Heart left ventricle (tissue), 16 donors: ENCODE measurements around the gene C8G. TPM values are rescaled to one million over a fixed set of nuclear protein-coding genes. Genes with fewer than 3 reads are reported as not detected.

Experiments used
- ATAC-seq, 4 donors: fragments of 200-7000 bp; cut with Tn5 transposase; one replicate each; pipeline ENCODE4 v1.9.1; 2020 to 2022; ENCODE audit warnings: moderate library complexity in 4 of 4, mild to moderate bottlenecking in 3 of 4, moderate number of reproducible peaks in 1 of 4
- DNase-seq, 5 donors: peaks; one replicate each; pipeline ENCODE4 v3.0.0-alpha.2; 2020
- H3K27ac ChIP-seq, 12 donors: fragments of 200-600 bp; sonication (generic) in 4 of 12; one replicate each; pipeline versions ENCODE4 v1.5.0 to v1.8.0; 2016 to 2022; ENCODE audit warnings: mild to moderate bottlenecking in 2 of 12
- H3K27me3 ChIP-seq, 9 donors: fragments of 200-600 bp; sonication (generic) in 2 of 9; one replicate each; pipeline versions ENCODE4 v1.5.1 to v1.8.0; 2016 to 2022; ENCODE audit warnings: mild to moderate bottlenecking in 3 of 9
- H3K36me3 ChIP-seq, 9 donors: fragments of 200-600 bp; sonication (generic) in 2 of 9; one replicate each; pipeline versions ENCODE4 v1.5.0 to v1.8.0; 2018 to 2022; ENCODE audit warnings: mild to moderate bottlenecking in 2 of 9
- H3K4me1 ChIP-seq, 12 donors: fragments of 200-600 bp; sonication (generic) in 4 of 12; one replicate each; pipeline versions ENCODE4 v1.5.0 to v1.8.0; 2016 to 2022; ENCODE audit warnings: mild to moderate bottlenecking in 3 of 12
- H3K4me3 ChIP-seq, 12 donors: fragments of 200-600 bp; sonication (generic) in 4 of 12; one replicate each; pipeline versions ENCODE4 v1.5.0 to v1.8.0; 2017 to 2022; ENCODE audit warnings: mild to moderate bottlenecking in 9 of 12, moderate library complexity in 4 of 12
- H3K9me3 ChIP-seq, 12 donors: fragments of 200-600 bp; sonication (generic) in 4 of 12; one replicate each; pipeline versions ENCODE4 v1.5.0 to v1.8.0; 2016 to 2022; ENCODE audit warnings: mild to moderate bottlenecking in 1 of 12
- CTCF ChIP-seq, 12 donors: fragments of 200-600 bp; sonication (generic) in 4 of 12; IDR thresholded peaks; one replicate each; pipeline versions ENCODE4 v1.5.0 to v1.8.0; 2018 to 2022; ENCODE audit warnings: antibody characterized with exemption in 12 of 12, mild to moderate bottlenecking in 5 of 12
- POLR2A ChIP-seq, 2 donors: fragments of 450-650 bp; IDR thresholded peaks; one replicate each; pipeline ENCODE4 v1.6.1; 2017; ENCODE audit warnings: antibody characterized with exemption in 2 of 2, mild to moderate bottlenecking in 2 of 2, moderate library complexity in 2 of 2
- WGBS, 4 donors: extraction: QIAGEN DNeasy Blood & Tissue Kit in 2 of 4; methylation state at CpG; one replicate each; pipeline versions ENCODE4 v1.1.5 to v1.1.7; 2013 to 2018; 5-methylcytosine and 5-hydroxymethylcytosine counted together
- intact Hi-C, 10 donors: fragments of 100-400 bp; cut with DNase I; formaldehyde crosslinking; loops; one replicate each; pipeline versions ENCODE4 v1.11.1 to v1.14.2; 2022
- polyA plus RNA-seq, 2 donors: library from polyadenylated mRNA; stranded (reverse); fragments of 200-250 nt; gene quantifications; one replicate each; pipeline ENCODE4 v1.2.3, GENCODE V29; 2013
- total RNA-seq, 9 donors: library from RNA; depleted of rRNA in 2 of 9; stranded (reverse); fragments of >200 nt in 2 of 9; fragmentation: NEBNext Ultra II Directional in 3 of 9; extraction: Animal tissue kit (Norgen Biotek cat#: 25700) in 3 of 9; gene quantifications; one replicate each; pipeline versions ENCODE4 v1.1.0 to v1.2.4, GENCODE V29; 2016 to 2023
- donor health status: ischemic (EF 13 %, LVEDD 7.1; RV severe dilation, severe dysfunction).
- donor health status: healthy with polysubstance abuse.
- donor health status: DM: no; HTN: yes; CAD: no.
- donor health status: DM: no; HTN: no; CAD: no.
- donor health status: ischemic (EF 25% LVEDD 6.9; RV normal size, moderate dysfunction).
- donor health status: ischemic (EF 25% LVEDD 5.7; RV mildly dilated, moderate dysfunction).
- donor health status: healthy.
- donor health status: DM: yes; HTN: yes; CAD: no.
- donor health status: ischemic (EF 35%, LVEDD 5.7; RV mildly dilated, moderate dysfunction).
- donor health status: nonischemic (EF 11% LVEDD 7.7; RV severe dilation, severe dysfunction).
- donor health status: DM: yes; HTN: yes; CAD: no.
- donor health status: PGD.
- donor health status: ischemic (EF 29% LVEDD 5.4; RV normal size, mild dysfunction).
- donor health status: nonischemic (EF 23%, LVEDD 6.1; RV moderate dilation, normal function).

Gene C8G
- total and polyA plus RNA-seq, 11 donors: 1.0 to 3.7 (median 1.5) TPM; not detected in 2

DNA sequence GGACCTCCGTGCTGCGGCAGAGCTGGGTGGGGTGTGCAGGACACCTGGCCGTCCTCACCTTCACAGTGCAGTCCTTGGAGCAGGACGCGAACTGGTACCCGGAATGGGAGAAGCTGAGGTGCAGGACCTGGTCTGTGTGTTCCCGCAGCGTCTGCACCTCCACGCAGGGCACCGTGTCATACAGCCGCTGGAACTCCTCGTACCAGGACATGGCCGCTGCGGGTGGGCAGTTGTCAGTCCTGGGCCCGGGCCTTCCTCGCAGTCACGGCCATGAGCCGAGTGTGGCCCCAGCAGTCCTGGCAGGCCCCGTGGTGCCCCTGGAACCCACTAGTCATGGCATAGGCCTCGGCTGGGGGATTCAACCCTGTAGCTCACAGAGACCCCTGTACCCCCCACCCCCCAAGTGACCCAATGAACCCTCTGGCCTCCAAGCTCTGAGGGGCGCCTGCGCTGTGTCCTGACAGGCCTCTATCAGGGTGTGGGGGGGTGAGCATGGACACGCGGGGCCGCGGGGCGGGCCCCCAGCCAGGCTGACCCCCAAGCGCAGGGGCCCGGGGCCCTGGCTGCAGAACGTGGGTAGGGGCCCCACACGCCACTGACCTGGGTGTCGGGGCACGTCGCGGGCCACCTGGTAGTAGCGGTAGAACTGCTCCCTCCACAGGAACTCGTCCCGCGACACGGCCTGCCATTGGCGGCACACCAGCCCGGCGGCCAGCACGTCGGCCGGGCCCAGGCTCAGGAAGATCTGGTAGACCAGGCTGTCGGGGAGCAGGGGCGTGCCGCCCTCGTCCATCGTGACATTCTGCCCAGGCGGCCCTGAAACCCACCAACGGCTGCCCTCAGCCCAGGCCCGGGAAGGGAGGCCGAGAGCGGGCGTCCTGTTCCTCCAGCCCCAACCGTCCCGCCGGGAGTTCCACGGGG lies 1.5 kb upstream of the C8G start:
- DNase-seq (peak in 3 of 5 donors; percentile 27 to 62 (median 61)), ATAC-seq (peak in 2 of 4 donors; percentile 0 to 1)
- Histone ChIP-seq H3K9me3 (no peaks in the 10 kb centered on the region), H3K36me3 (peaks cover 7 to 42% (median 32%) of the 10 kb centered on the region in 9 donors), H3K4me1 (peaks cover 7 to 62% (median 32%) of the 10 kb centered on the region in 12 donors), H3K4me3 (peak overlapping the region; percentile 67 to 97 (median 92)), H3K27ac (peak overlapping the region; percentile 90 to 98 (median 97)), H3K27me3 (no peaks in the 10 kb centered on the region)
- 13 to 26% (median 16%) methylated on average over 21 to 61 of the region's 61 CpGs for WGBS, 4 donors
- TF ChIP-seq CTCF (IDR thresholded peaks at IDR 0.05): peak in 2 of 12 donors; percentile 30 to 34
- TF ChIP-seq POLR2A (IDR thresholded peaks at IDR 0.05): no peak
- intact Hi-C loops: loop anchor here in 9 of 10 donors (1.0 to 5.0 kb wide), 15 partner anchors 41 to 153 kb away; partner anchors contain the start of genes PHPT1 (in 5 of the 9), TMEM141 (in 5 of the 9), EDF1 (in 4 of the 9) and MAMDC4 (in 2 of the 9)

DNA sequence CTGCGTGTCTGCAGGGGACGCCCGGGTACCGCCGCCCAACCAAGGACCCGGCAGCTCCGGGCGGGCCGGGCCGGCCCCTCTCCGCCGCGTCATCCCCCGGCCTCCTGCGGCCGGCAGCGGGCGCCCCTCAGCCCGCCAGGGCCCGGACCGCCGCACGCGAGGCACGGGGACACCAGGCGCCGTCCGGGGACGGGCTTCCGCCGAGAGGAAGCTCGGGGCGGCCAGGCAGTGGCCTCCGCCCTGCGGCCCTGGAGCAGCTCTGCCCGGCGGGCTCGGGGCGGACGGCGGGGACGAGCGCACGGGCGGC lies 878 bp upstream of the C8G start:
- Histone ChIP-seq H3K36me3 (peaks cover 7 to 42% (median 32%) of the 10 kb centered on the region in 9 donors), H3K9me3 (no peaks in the 10 kb centered on the region), H3K4me1 (peaks cover 7 to 67% (median 37%) of the 10 kb centered on the region in 12 donors), H3K4me3 (peak overlapping the region; percentile 67 to 97 (median 92)), H3K27ac (peak overlapping the region; percentile 90 to 98 (median 97)), H3K27me3 (no peaks in the 10 kb centered on the region)
- WGBS, 4 donors: 0 to 3% (median 1%) methylated on average over 8 to 45 of the region's 45 CpGs
- ATAC-seq (peak in 3 of 4 donors; percentile 3 to 15 (median 15)), DNase-seq (no peak)
- TF ChIP-seq POLR2A (IDR thresholded peaks at IDR 0.05): no peak
- TF ChIP-seq CTCF (IDR thresholded peaks at IDR 0.05): peak in 1 of 12 donors; percentile 46
- intact Hi-C loops: loop anchor here in 9 of 10 donors (1.0 to 5.0 kb wide), 15 partner anchors 42 to 153 kb away; partner anchors contain the start of genes PHPT1 (in 5 of the 9), TMEM141 (in 5 of the 9), EDF1 (in 4 of the 9) and MAMDC4 (in 2 of the 9)

- TF ChIP-seq POLR2A (IDR thresholded peaks at IDR 0.05): no peak
- TF ChIP-seq CTCF (IDR thresholded peaks at IDR 0.05): no peak
- ATAC-seq: no peak
- Histone ChIP-seq H3K36me3 (peaks cover 6 to 28% (median 26%) of the 10 kb centered on the region in 9 donors), H3K27me3 (no peaks in the 10 kb centered on the region), H3K4me1 (peaks cover 7 to 70% (median 40%) of the 10 kb centered on the region in 12 donors), H3K4me3 (no peak overlapping the region), H3K27ac (no peak overlapping the region), H3K9me3 (no peaks in the 10 kb centered on the region)
- DNase-seq: peak in 1 of 5 donors; percentile 67
- WGBS, 4 donors: 88 to 91% (median 90%) methylated on average over 15 to 30 of the region's 30 CpGs
- intact Hi-C loops: loop anchor here (2.0 to 5.0 kb wide), 11 partner anchors 37 to 155 kb away; partner anchors contain the start of genes PAXX (in 3 of the 10), PHPT1 (in 2 of the 10), TMEM141 (in 2 of the 10) and ABCA2 (in 1 of the 10)
These were observed 537 bp downstream of the C8G start for GRCh38 chr9:136945333-136946227.
